ENCODE results near the gene MSRB2.

DNA sequence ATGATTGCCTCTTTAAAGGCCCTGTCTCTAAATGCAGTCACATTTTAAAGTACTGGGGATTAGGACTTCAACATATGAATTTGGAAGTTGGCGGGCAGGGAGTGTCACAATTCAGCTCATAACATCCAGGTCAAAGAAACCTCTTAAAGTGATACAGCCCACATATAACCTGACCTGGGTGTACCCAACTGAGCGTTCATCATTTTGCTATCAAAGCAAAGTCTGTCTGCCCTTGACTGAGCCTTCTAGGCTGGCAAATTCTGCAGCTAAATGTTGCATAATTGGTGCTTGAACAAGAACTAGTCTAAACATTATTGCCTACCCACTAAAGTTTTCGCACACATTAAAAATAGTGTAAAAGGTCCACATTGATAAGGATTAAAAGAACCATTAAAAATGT lies 3.7 kb downstream of the MSRB2 start:
- no peak for TF ChIP-seq SMC3 (IDR thresholded peaks at IDR 0.05; ENCODE audit: low read depth, low read length)
- TF ChIP-seq POLR2A (IDR thresholded peaks at IDR 0.05; ENCODE audit: low read depth, low read length): no peak
- TF ChIP-seq, protein P1, sequence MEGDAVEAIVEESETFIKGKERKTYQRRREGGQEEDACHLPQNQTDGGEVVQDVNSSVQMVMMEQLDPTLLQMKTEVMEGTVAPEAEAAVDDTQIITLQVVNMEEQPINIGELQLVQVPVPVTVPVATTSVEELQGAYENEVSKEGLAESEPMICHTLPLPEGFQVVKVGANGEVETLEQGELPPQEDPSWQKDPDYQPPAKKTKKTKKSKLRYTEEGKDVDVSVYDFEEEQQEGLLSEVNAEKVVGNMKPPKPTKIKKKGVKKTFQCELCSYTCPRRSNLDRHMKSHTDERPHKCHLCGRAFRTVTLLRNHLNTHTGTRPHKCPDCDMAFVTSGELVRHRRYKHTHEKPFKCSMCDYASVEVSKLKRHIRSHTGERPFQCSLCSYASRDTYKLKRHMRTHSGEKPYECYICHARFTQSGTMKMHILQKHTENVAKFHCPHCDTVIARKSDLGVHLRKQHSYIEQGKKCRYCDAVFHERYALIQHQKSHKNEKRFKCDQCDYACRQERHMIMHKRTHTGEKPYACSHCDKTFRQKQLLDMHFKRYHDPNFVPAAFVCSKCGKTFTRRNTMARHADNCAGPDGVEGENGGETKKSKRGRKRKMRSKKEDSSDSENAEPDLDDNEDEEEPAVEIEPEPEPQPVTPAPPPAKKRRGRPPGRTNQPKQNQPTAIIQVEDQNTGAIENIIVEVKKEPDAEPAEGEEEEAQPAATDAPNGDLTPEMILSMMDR (conservative IDR thresholded peaks at IDR 0.05; ENCODE audit: low read depth, low read length): no peak
- TF ChIP-seq RAD21 (IDR thresholded peaks at IDR 0.05; ENCODE audit: low read length): no peak
- no peak for TF ChIP-seq RFX5 (IDR thresholded peaks at IDR 0.05; ENCODE audit: low read depth, low read length)
- no peak for TF ChIP-seq RCOR1 (IDR thresholded peaks at IDR 0.05; ENCODE audit: insufficient replicate concordance, low read length)
- TF ChIP-seq MAZ (IDR thresholded peaks at IDR 0.05; ENCODE audit: borderline replicate concordance, low read depth, low read length): no peak
- TF ChIP-seq FOS (IDR thresholded peaks at IDR 0.05; ENCODE audit: low read depth, low read length): no peak
- no peak for TF ChIP-seq MXI1 (IDR thresholded peaks at IDR 0.05; ENCODE audit: borderline replicate concordance, low read depth, low read length)
- TF ChIP-seq CEBPB (IDR thresholded peaks at IDR 0.05; ENCODE audit: low read depth, low read length): no peak
- no peak for TF ChIP-seq MAFK (IDR thresholded peaks at IDR 0.05; ENCODE audit: low read depth, low read length)
